HUES48 (cell line): ENCODE data around the gene GGT1.
"Not testable (repeated sequence)": the region's sequence is repeated elsewhere in the genome, so short reads cannot be mapped to it uniquely, and the experiment has no call there.

Experiments
- H3K27ac ChIP-seq: one replicate; pipeline ENCODE4 v1.7.0; 2013; ENCODE audit warnings: low read depth, low read length, inconsistent platforms
- H3K27me3 ChIP-seq: 2 replicates; pipeline ENCODE4 v1.6.1; 2013; ENCODE audit warnings: mild to moderate bottlenecking, low read length; ENCODE audit not compliant: control insufficient read depth, insufficient read depth
- H3K36me3 ChIP-seq: 2 replicates; pipeline ENCODE4 v1.6.1; 2013; ENCODE audit warnings: low read length; ENCODE audit not compliant: control insufficient read depth, insufficient read depth
- H3K4me1 ChIP-seq: 2 replicates; pipeline ENCODE4 v1.6.1; 2013; ENCODE audit warnings: mild to moderate bottlenecking, low read length; ENCODE audit not compliant: control insufficient read depth, insufficient read depth
- H3K4me3 ChIP-seq: 2 replicates; pipeline ENCODE4 v1.5.1; 2013; ENCODE audit warnings: mild to moderate bottlenecking, low read depth, low read length
- H3K9ac ChIP-seq: 2 replicates; pipeline ENCODE4 v1.6.1; 2013; ENCODE audit warnings: mild to moderate bottlenecking, low read depth, low read length, moderate library complexity
- H3K9me3 ChIP-seq: 2 replicates; pipeline ENCODE4 v1.6.1; 2013; ENCODE audit warnings: low read length; ENCODE audit not compliant: control insufficient read depth, insufficient read depth

Gene GGT1

DNA sequence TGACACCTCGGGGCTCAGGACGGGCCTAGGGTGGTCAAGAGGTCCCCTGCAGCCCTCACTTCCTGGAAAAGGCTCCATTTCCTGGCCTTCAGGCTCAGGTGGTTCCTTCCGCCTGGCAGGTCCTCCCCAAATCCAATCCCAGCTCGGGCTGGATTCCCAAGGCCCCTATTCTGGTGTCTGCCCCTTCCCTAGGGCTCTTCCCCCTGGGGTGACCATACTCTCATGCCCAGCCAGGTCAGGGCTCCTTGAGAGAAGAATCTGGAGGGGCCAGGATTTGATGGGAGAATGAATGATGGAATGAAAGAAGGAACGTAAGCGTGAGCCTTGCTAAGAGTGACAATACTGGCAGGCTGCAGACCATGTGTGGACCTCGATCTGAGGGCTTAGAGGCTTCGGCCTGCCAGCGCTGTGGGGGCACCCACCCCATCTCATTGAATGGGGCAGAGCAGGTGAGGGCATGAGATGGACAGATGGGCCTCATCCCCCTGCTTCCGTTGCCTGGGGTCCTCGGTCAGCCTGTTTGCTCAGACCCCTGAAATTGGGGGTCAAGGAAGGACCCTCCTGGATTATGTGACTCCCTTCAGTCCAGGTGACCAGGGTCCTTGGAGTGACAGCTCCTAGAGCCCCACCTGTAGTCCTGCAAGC lies 766 bp upstream of the GGT1 start:
- not testable (repeated sequence) for H3K9ac ChIP-seq, H3K4me1 ChIP-seq, H3K27ac ChIP-seq, H3K9me3 ChIP-seq, H3K27me3 ChIP-seq, H3K4me3 ChIP-seq, H3K36me3 ChIP-seq

DNA sequence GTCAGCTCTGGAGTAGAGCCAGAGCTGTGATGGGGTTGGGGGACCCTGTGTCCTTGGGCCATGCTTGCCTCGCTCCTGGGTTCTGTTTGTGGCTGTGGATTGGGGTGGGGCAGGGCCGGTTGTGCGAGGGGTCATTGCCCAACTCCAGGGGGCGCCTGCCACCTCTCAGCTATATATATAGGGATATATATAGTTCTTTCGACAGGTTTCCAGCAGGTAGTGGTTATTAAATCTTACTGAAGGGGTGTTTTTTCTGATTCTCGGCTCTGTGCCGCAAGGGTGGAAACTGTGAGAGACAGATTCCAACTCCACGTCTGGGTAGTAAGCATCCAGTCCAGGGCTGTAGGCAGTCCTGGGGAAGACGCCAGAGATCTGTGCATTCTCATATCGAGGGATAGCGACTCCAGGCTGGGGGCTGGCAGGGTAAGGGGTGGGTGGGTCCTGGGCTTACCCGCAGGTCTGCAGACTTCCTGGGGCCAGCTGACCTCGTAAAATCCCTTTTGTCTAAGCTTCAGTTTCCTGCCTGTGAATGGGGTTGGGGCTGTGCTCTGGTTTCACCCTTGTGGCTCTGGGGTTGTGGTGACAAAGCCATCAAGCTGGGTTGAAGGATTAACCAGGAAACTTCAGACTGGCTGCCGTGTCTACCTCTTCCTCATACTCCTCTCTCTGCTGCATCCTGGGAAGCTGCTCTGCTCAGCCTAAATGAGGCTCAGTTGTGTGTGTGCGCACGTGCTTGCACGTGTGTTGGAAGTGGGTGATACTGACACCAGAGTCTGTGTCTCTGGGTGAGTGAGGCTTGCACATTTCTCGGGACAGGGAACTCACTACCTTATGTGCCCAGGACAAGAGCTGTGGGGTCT lies 1.0 kb downstream of the GGT1 start:
- H3K36me3 ChIP-seq, H3K27me3 ChIP-seq, H3K9me3 ChIP-seq, H3K9ac ChIP-seq, H3K4me1 ChIP-seq: not testable (repeated sequence)
- Histone ChIP-seq H3K4me3 (peak overlapping the region; percentile 33; the same call in 1 of the 2 replicates), H3K27ac (peak overlapping the region; percentile 72)

GRCh38 chr22:24606340-24606739 lies 3.3 kb downstream of the GGT1 start:
- H3K4me3 ChIP-seq, H3K27ac ChIP-seq, H3K36me3 ChIP-seq, H3K4me1 ChIP-seq, H3K9ac ChIP-seq, H3K9me3 ChIP-seq, H3K27me3 ChIP-seq: not testable (repeated sequence)

- H3K27me3 ChIP-seq, H3K27ac ChIP-seq, H3K4me3 ChIP-seq, H3K9ac ChIP-seq, H3K36me3 ChIP-seq, H3K9me3 ChIP-seq, H3K4me1 ChIP-seq: not testable (repeated sequence)
Observed at GRCh38 chr22:24607429-24607983, 4.5 kb downstream of the GGT1 start.

GRCh38 chr22:24608327-24608726 lies 5.3 kb downstream of the GGT1 start:
- not testable (repeated sequence) for H3K9me3 ChIP-seq, H3K4me3 ChIP-seq, H3K27me3 ChIP-seq, H3K4me1 ChIP-seq, H3K36me3 ChIP-seq, H3K9ac ChIP-seq, H3K27ac ChIP-seq

GRCh38 chr22:24609888-24610287 lies 6.9 kb downstream of the GGT1 start:
- not testable (repeated sequence) for H3K27ac ChIP-seq, H3K9ac ChIP-seq, H3K9me3 ChIP-seq, H3K27me3 ChIP-seq, H3K4me3 ChIP-seq, H3K4me1 ChIP-seq, H3K36me3 ChIP-seq

GRCh38 chr22:24614794-24615193 lies 11.8 kb downstream of the GGT1 start:
- H3K4me1 ChIP-seq, H3K27ac ChIP-seq, H3K4me3 ChIP-seq, H3K9me3 ChIP-seq, H3K36me3 ChIP-seq, H3K9ac ChIP-seq, H3K27me3 ChIP-seq: not testable (repeated sequence)

GRCh38 chr22:24621244-24621643 lies 18.3 kb downstream of the GGT1 start:
- H3K36me3 ChIP-seq, H3K27ac ChIP-seq, H3K4me3 ChIP-seq, H3K9me3 ChIP-seq, H3K27me3 ChIP-seq, H3K4me1 ChIP-seq, H3K9ac ChIP-seq: not testable (repeated sequence)

GRCh38 chr22:24622596-24622995 lies 19.6 kb downstream of the GGT1 start:
- H3K27me3 ChIP-seq, H3K27ac ChIP-seq, H3K9me3 ChIP-seq, H3K4me3 ChIP-seq, H3K36me3 ChIP-seq, H3K9ac ChIP-seq, H3K4me1 ChIP-seq: not testable (repeated sequence)

GRCh38 chr22:24627911-24628310 lies 24.9 kb downstream of the GGT1 start:
- not testable (repeated sequence) for H3K4me3 ChIP-seq, H3K27ac ChIP-seq, H3K9ac ChIP-seq, H3K27me3 ChIP-seq, H3K9me3 ChIP-seq, H3K36me3 ChIP-seq
- H3K4me1 ChIP-seq, result peaks cover 13% of the 10 kb centered on the region

DNA sequence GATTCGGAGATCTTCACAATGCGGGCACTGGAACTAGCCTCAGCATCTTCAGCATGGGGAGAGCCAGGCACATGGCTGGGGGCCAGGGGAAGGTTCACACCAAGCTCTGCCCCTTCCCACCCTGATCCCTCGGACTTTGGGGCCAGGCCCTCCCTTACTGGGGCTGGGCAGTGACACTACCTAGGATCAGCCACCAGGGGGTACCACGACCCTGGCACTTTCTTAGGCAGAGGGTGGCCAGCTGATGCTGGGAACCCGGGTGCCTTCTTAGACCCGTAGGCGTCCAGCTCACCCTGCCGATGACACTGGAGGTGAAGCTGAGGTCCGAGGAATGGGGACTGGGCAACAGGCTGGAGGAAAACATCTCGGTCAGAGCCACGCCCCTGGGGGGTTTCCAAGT lies 26.1 kb downstream of the GGT1 start:
- H3K9ac ChIP-seq, H3K9me3 ChIP-seq, H3K36me3 ChIP-seq, H3K4me3 ChIP-seq, H3K27ac ChIP-seq, H3K27me3 ChIP-seq: not testable (repeated sequence)
- peaks cover 13% of the 10 kb centered on the region for H3K4me1 ChIP-seq
